HEK293T (cell line): ENCODE results near the gene MAGEA8.

Source experiments
- L3MBTL2 ChIP-seq: fragments of 450-650 bp; conservative IDR thresholded peaks from 2 replicates; pipeline ENCODE4 v1.6.1; 2016; ENCODE audit warnings: mild to moderate bottlenecking
- NFRKB ChIP-seq: fragments of 450-650 bp; IDR thresholded peaks from 2 replicates; pipeline ENCODE4 v1.6.1; 2016; ENCODE audit warnings: mild to moderate bottlenecking, moderate library complexity
- SP1 ChIP-seq: fragments of 450-650 bp; IDR thresholded peaks from 2 replicates; pipeline ENCODE4 v1.6.1; 2017
- TARDBP ChIP-seq: fragments of 450-650 bp; IDR thresholded peaks from 2 replicates; pipeline ENCODE4 v1.6.1; 2016
- TF ChIP-seq, protein P1 (sequence below): fragments of 450-650 bp; IDR thresholded peaks from 2 replicates; pipeline ENCODE4 v1.6.1; 2016

DNA sequence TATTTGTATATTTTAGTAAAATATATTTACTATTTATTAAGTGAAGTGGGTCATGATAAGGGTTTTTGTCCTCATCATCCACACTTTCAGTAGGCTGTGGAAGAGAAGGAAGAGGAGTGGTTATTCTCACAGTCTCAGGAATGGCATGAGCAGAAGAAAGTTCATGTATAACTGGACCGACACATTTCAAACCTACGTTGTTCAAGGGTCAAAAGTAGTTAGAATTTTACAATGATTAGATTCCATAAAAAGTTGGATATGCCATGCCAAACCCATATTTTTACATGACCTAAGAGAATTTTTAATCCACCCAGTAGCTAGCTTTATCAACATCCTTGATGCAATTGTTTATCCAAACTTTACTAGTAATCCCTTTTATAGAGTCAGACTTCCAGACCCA is 15.6 kb upstream of the MAGEA8 start:
- TF ChIP-seq L3MBTL2 (no peak), SP1 (no peak), NFRKB (no peak), TARDBP (no peak)
- TF ChIP-seq, protein P1, sequence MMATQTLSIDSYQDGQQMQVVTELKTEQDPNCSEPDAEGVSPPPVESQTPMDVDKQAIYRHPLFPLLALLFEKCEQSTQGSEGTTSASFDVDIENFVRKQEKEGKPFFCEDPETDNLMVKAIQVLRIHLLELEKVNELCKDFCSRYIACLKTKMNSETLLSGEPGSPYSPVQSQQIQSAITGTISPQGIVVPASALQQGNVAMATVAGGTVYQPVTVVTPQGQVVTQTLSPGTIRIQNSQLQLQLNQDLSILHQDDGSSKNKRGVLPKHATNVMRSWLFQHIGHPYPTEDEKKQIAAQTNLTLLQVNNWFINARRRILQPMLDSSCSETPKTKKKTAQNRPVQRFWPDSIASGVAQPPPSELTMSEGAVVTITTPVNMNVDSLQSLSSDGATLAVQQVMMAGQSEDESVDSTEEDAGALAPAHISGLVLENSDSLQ = no peak
